HepG2 (cell line): ENCODE data around the gene NANOG. TPM values are rescaled to one million over a fixed set of nuclear protein-coding genes. Genes with fewer than 3 reads are reported as not detected.

Experiments used
- ATAC-seq: fragments of 200-7000 bp; cut with Tn5 transposase; 3 replicates; pipeline ENCODE4 v1.9.1; 2020; ENCODE audit warnings: mild to moderate bottlenecking, moderate library complexity
- BruUV-seq: library from RNA; stranded (reverse); fragments of 400-500 nt; replicated peaks from 2 replicates; lab custom pipeline; 2021; lab: Mats Ljungman, UMichigan
- CTCF ChIA-PET: fragments of 300-600 bp; formaldehyde crosslinking; extraction: SDS; loops from one replicate; lab custom pipeline; 2021; ENCODE audit warnings: low total read pairs, inconsistent platforms, low intra/inter-chr PET ratio; lab: Yijun Ruan, JAX
- POLR2A ChIA-PET: fragments of 350-600 bp; sonication (Branson Sonifier 250); formaldehyde crosslinking; loops from one replicate; lab custom pipeline; 2020; ENCODE audit warnings: antibody characterized with exemption, inconsistent platforms; lab: Yijun Ruan, JAX
- DNase-seq: peaks from one replicate; pipeline ENCODE4 v3.0.0-alpha.2; 2015; ENCODE audit warnings: low spot score
- FAIRE-seq: peaks from 3 replicates; lab custom pipeline; 2011; peaks lifted over from hg19 to GRCh38; lab: Jason Lieb, UNC
- H2AFZ ChIP-seq: one replicate; pipeline ENCODE4 v1.6.1; 2011; ENCODE audit warnings: low read length, inconsistent platforms
- H3K27ac ChIP-seq: fragments of 300-600 bp; 3 replicates; pipeline ENCODE4 v1.8.0; 2011; ENCODE audit warnings: mixed run types, mild to moderate bottlenecking, mixed read lengths, low read length, inconsistent platforms; ENCODE audit not compliant: insufficient read depth; ENCODE audit errors: extremely low read length
- H3K27me3 ChIP-seq, 2 experiments: fragments of 200-600 bp in 1 of 2; 2 replicates in 1 of 2; 3 replicates in 1 of 2; pipeline versions ENCODE4 v1.6.0 to v1.8.0; 2011; ENCODE audit warnings: low read length in 2 of 2, mild to moderate bottlenecking in 2 of 2, moderate library complexity in 2 of 2, inconsistent platforms in 1 of 2; ENCODE audit not compliant: insufficient read depth in 2 of 2, control insufficient read depth in 1 of 2
- H3K36me3 ChIP-seq, 2 experiments: fragments of 200-600 bp in 1 of 2; replicated peaks in 1 of 2; 2 replicates in 1 of 2; 3 replicates in 1 of 2; pipeline versions ENCODE4 v1.5.1 to v1.8.0; 2011; ENCODE audit warnings: low read length in 2 of 2, inconsistent platforms in 1 of 2; ENCODE audit not compliant: insufficient read depth in 2 of 2, control insufficient read depth in 1 of 2
- H3K4me1 ChIP-seq: 2 replicates; pipeline ENCODE4 v1.5.1; 2012; ENCODE audit warnings: low read length, inconsistent platforms; ENCODE audit not compliant: insufficient read depth
- H3K4me2 ChIP-seq: 2 replicates; pipeline ENCODE4 v1.6.0; 2011; ENCODE audit warnings: low read depth, low read length, inconsistent platforms
- H3K4me3 ChIP-seq, 3 experiments: fragments of 200-600 bp in 1 of 3; sonication (generic), shearing (Covaris generic) in 1 of 3; replicated peaks in 1 of 3; 2 replicates each; pipeline ENCODE4 v1.5.1; 2011 to 2016; ENCODE audit warnings: low read length in 3 of 3, inconsistent platforms in 2 of 3, low read depth in 2 of 3, mild to moderate bottlenecking in 2 of 3, control low read depth in 1 of 3, mixed read lengths in 1 of 3; ENCODE audit not compliant: insufficient read depth in 1 of 3
- H3K79me2 ChIP-seq: one replicate; pipeline ENCODE4 v1.6.1; 2011; ENCODE audit warnings: low read length, inconsistent platforms; ENCODE audit not compliant: insufficient read depth
- H3K9ac ChIP-seq: 2 replicates; pipeline ENCODE4 v1.6.0; 2011; ENCODE audit warnings: mild to moderate bottlenecking, low read depth, low read length, inconsistent platforms; ENCODE audit not compliant: insufficient read depth
- H3K9me3 ChIP-seq: 2 replicates; pipeline ENCODE4 v1.5.1; 2012; ENCODE audit warnings: mild to moderate bottlenecking, low read length
- H4K20me1 ChIP-seq: 2 replicates; pipeline ENCODE4 v1.6.0; 2011; ENCODE audit warnings: inconsistent platforms, mild to moderate bottlenecking, low read length, moderate library complexity; ENCODE audit not compliant: insufficient read depth
- ATF7 ChIP-seq, 2 experiments: fragments of 450-650 bp in 1 of 2; sonication (generic) in 1 of 2; formaldehyde crosslinking in 1 of 2; IDR thresholded peaks; 2 replicates each; pipeline versions ENCODE4 v1.4.0 to v1.6.1; 2016 to 2020; ENCODE audit warnings: antibody characterized with exemption in 1 of 2, mild to moderate bottlenecking in 1 of 2, missing genetic modification reagents in 1 of 2
- ZBTB40 ChIP-seq, 2 experiments: fragments of 450-650 bp in 1 of 2; sonication (generic) in 1 of 2; formaldehyde crosslinking in 1 of 2; IDR thresholded peaks; 2 replicates each; pipeline versions ENCODE4 v1.6.1 to v1.8.0; 2016 to 2022; ENCODE audit warnings: antibody characterized with exemption in 1 of 2, mild to moderate bottlenecking in 1 of 2, missing genetic modification reagents in 1 of 2
- WGBS: methylation state at CpG from one replicate; pipeline ENCODE4 v1.1.6; 2017; ENCODE audit warnings: low lambda C conversion rate; 5-methylcytosine and 5-hydroxymethylcytosine counted together
- in situ Hi-C: cut with HindIII; loops from 2 replicates; pipeline ENCODE4 v1.10.0; 2017; ENCODE audit warnings: low pct_unique_long_range_greater_than_20kb; ENCODE audit not compliant: extremely low pct_ligation_motif_present
- intact Hi-C: fragments of 100-400 bp; cut with micrococcal nuclease; formaldehyde crosslinking; loops from one replicate; pipeline ENCODE4 v1.10.0; 2022; ENCODE audit not compliant: unreplicated experiment
- polyA plus RNA-seq, 8 experiments: library from polyadenylated mRNA; depleted of rRNA in 3 of 8; stranded (reverse) in 7 of 8; unstranded in 1 of 8; fragments of >200 nt; fragmentation: Illumina TruSeq in 4 of 8; extraction: Trizol in 4 of 8; gene quantifications; 2 replicates each; pipeline versions ENCODE4 v1.2.1 to v1.2.3, GENCODE V29; 2011 to 2016; ENCODE audit warnings: low read depth in 4 of 8, missing spikeins in 1 of 8, mixed read lengths in 1 of 8; ENCODE audit not compliant: insufficient read depth in 1 of 8
- total RNA-seq, 5 experiments: library from RNA; depleted of rRNA; stranded (reverse); fragments of >200 nt; fragmentation: Illumina TruSeq; extraction: Trizol; gene quantifications; 2 replicates each; pipeline ENCODE4 v1.2.3, GENCODE V29; 2016; ENCODE audit warnings: low read depth in 1 of 5
- TF ChIP-seq, protein P1 (sequence below): sonication (generic); formaldehyde crosslinking; IDR thresholded peaks from 2 replicates; pipeline ENCODE4 v1.5.0; 2020; ENCODE audit warnings: missing genetic modification reagents, mild to moderate bottlenecking, borderline replicate concordance

The NANOG gene
- total and polyA plus RNA-seq, 2 of the 13 experiments (the other 11 are each of a cell fraction or from before 2014, with no cell fraction given): 0.04 to 0.24 TPM

- Histone ChIP-seq H3K27ac (no peak overlapping the region), H3K4me2 (no peak overlapping the region), H3K36me3 (no peaks in the 10 kb centered on the region), H3K4me3 (no peak overlapping the region), H3K9ac (no peak overlapping the region), H3K79me2 (no peaks in the 10 kb centered on the region), H3K27me3 (peaks cover 0 to 11% of the 10 kb centered on the region in 2 experiments; a peak in 2 of 5 replicates), H2AFZ (no peak overlapping the region), H4K20me1 (no peaks in the 10 kb centered on the region), H3K4me1 (peaks cover 12% of the 10 kb centered on the region), H3K9me3 (no peaks in the 10 kb centered on the region)
- CTCF ChIA-PET: no interaction called here
- in situ Hi-C loops (no loop called here), intact Hi-C loops (no loop called here)
- DNase-seq: no peak
- POLR2A ChIA-PET: no interaction called here
- BruUV-seq: no TSS peak
- WGBS: 19% methylated on average over 2 of the region's 2 CpGs
- FAIRE-seq: no peak
- no peak for TF ChIP-seq ZBTB40 (IDR thresholded peaks at IDR 0.05)
- no peak for TF ChIP-seq ZBTB40 (CRISPR knock-in tag; IDR thresholded peaks at IDR 0.05)
- TF ChIP-seq, protein P1, sequence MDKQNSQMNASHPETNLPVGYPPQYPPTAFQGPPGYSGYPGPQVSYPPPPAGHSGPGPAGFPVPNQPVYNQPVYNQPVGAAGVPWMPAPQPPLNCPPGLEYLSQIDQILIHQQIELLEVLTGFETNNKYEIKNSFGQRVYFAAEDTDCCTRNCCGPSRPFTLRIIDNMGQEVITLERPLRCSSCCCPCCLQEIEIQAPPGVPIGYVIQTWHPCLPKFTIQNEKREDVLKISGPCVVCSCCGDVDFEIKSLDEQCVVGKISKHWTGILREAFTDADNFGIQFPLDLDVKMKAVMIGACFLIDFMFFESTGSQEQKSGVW (CRISPR knock-in tag): no peak
- TF ChIP-seq ATF7 (IDR thresholded peaks at IDR 0.05): no peak
- TF ChIP-seq ATF7 (CRISPR knock-in tag; IDR thresholded peaks at IDR 0.05): no peak
- no peak for ATAC-seq
Observed at GRCh38 chr12:7784701-7785100, 4.5 kb upstream of the NANOG start.
